ENCODE data around the gene RRP1. TPM values are rescaled to one million over a fixed set of nuclear protein-coding genes. Genes with fewer than 3 reads are reported as not detected.

The RRP1 gene
- total RNA-seq, 1 donor from 2014 or later, result 34.5 TPM

DNA sequence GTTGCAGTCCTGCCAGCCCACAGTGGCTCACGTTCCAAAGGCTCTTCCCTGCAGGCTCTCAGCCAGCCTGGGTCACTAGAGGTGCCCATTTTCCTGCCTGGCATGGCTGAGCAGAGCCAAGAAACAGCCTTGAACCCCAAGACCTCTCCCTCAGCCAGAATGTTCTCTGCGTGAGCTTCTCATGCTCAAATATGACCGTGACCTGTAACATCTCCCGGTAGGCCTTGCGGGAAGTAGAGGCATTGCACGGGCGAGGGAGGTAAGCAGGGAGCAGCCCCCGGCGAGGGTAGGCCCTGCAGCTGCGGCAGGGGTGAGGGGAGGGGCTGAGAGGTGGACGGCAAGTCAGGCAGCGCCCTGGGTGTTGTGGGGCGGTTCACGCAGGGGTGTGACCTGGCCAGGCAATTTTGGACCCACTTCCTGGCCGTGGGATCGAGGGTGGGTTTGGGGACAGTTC, 20.0 kb downstream of the RRP1 start:
- no peak for TF ChIP-seq CTCF (IDR thresholded peaks at IDR 0.05; ENCODE audit: insufficient read depth, low read length, severe bottlenecking)
- no peak for DNase-seq (ENCODE audit: low read depth)
- Histone ChIP-seq H3K36me3 (ENCODE audit: control insufficient read depth, insufficient read depth, low read length) (peaks cover 1% of the 10 kb centered on the region), H3K4me3 (ENCODE audit: low read depth, low read length) (no peak overlapping the region), H3K27me3 (ENCODE audit: control insufficient read depth, insufficient read depth, low read length) (no peaks in the 10 kb centered on the region)
- FAIRE-seq, result no peak

- FAIRE-seq (no peak), DNase-seq (ENCODE audit: low read depth) (no peak)
- Histone ChIP-seq H3K36me3 (ENCODE audit: control insufficient read depth, insufficient read depth, low read length) (no peaks in the 10 kb centered on the region), H3K4me3 (ENCODE audit: low read depth, low read length) (no peak overlapping the region), H3K27me3 (ENCODE audit: control insufficient read depth, insufficient read depth, low read length) (no peaks in the 10 kb centered on the region)
- no peak for TF ChIP-seq CTCF (IDR thresholded peaks at IDR 0.05; ENCODE audit: insufficient read depth, low read length, severe bottlenecking)
These were observed 20.6 kb downstream of the RRP1 start for GRCh38 chr21:43809853-43810504.

GRCh38 chr21:43810505-43811261, 21.3 kb downstream of the RRP1 start:
- peak overlapping the region; percentile 40 for H3K4me3 ChIP-seq (ENCODE audit: low read depth, low read length)
- DNase-seq (ENCODE audit: low read depth), result peak; percentile 40

DNA sequence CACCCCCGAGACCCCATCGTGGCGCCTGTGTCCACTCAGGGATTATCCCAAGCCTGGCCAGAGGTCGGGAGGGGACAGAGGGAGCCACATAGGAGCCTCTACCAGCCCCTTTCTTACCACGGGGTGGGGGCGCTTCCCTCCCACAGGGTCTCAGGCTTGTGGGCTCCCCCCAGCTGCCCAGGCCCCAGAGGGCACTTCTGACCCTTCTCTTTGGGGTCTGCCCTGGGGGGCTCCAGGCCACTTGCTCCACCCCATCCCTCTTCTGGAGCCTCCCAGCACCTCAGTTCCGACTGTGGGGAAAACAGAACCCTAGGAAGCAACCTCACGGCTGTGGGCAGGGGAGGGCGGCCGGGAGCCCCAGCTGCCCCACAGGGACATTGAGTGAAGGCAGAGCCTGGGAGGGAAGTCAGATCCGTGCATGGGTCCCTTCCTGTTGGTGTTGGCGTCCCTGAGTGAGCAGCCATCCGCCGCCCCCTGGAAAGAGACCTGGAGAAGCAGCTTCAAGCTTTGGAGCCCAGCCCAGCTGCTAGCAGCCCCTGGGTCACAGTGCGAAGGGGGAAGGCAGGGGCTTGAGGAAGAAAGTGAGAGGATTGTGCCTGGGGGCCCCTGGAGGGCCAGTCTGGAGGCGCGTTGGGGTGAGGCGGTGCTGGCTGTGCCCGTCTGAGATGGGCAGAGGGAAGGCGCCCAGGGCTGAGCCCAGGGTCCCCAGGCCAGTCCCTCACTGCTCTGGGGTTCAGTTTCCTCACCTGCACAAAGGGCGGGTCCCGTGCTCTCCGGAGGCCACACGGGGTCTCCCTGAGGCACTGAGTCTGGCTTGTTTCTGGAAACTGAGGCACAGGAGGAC, 22.1 kb downstream of the RRP1 start:
- Histone ChIP-seq H3K27me3 (ENCODE audit: control insufficient read depth, insufficient read depth, low read length) (no peaks in the 10 kb centered on the region), H3K4me3 (ENCODE audit: low read depth, low read length) (peak overlapping the region; percentile 40), H3K36me3 (ENCODE audit: control insufficient read depth, insufficient read depth, low read length) (no peaks in the 10 kb centered on the region)
- TF ChIP-seq CTCF (IDR thresholded peaks at IDR 0.05; ENCODE audit: insufficient read depth, low read length, severe bottlenecking), result no peak
- FAIRE-seq (no peak), DNase-seq (ENCODE audit: low read depth) (no peak)

More at GRCh38 chr21:43810505-43811261, 21.3 kb downstream of the RRP1 start:
- H3K27me3 ChIP-seq (ENCODE audit: control insufficient read depth, insufficient read depth, low read length), result no peaks in the 10 kb centered on the region
- no peaks in the 10 kb centered on the region for H3K36me3 ChIP-seq (ENCODE audit: control insufficient read depth, insufficient read depth, low read length)
- no peak for FAIRE-seq
- peak; percentile 93 for TF ChIP-seq CTCF (IDR thresholded peaks at IDR 0.05; ENCODE audit: insufficient read depth, low read length, severe bottlenecking)

DNA sequence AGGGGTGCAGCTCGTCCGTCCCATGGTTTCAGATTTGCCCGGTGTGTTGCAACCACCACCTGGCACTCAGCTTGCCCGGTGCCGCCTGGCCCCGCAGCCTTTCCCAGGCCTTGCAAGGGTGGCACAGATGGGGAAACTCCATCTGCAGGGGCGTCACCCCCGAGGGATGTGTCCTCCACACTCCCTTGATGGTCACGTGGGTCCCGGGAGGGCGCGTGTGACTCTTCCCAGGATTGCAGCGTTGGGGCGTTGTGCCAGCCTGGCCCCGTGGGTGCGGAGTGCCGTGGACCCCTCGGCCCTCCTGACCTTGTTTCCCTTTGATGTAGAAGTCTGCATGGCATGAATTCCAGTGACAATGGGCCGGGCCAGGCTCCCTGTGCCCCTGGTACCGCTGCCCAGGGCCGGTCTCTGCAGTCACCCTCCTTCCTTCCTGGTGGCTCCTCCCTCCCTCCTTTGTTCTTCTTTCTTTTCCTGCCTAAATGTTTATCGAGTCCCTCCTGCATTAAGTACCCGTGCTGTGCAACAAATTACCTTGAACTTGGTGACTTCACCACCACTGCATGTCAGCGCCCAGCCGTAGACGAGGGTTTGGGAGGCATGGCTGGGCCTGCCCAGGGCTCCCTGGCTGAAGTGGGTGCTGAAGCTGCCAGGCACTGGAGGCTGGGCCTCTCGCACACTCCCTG, 22.9 kb downstream of the RRP1 start:
- TF ChIP-seq CTCF (IDR thresholded peaks at IDR 0.05; ENCODE audit: insufficient read depth, low read length, severe bottlenecking), result no peak
- FAIRE-seq (no peak), DNase-seq (ENCODE audit: low read depth) (peak; percentile 88)
- peak overlapping the region; percentile 40 for H3K4me3 ChIP-seq (ENCODE audit: low read depth, low read length)
- H3K27me3 ChIP-seq (ENCODE audit: control insufficient read depth, insufficient read depth, low read length), result no peaks in the 10 kb centered on the region
- H3K36me3 ChIP-seq (ENCODE audit: control insufficient read depth, insufficient read depth, low read length), result no peaks in the 10 kb centered on the region

Measured in bronchial epithelial cell (primary cell).